Measurements from ENCODE around the gene CCDC137.

CCDC137 gene

DNA sequence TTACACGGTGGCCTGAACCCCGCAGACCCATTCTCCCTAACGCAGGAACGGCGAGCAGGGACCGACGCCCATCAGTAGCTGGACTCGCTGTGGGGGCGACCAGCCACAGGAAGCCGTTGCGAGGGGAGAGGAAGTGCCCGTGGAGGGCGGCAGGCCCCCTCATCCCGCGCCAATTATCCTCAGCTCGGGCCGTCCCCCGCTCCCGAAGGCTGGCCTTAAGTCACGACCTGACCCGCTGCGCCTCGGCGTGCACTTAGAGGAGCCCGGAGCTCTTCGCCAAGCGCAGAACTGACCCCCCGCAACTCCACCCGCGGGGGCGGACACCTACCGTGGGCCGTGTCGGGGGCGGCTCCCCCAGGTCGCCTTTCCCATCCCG lies 16.7 kb downstream of the CCDC137 start:
- DNase-seq (ENCODE audit: low read depth), result no peak

DNA sequence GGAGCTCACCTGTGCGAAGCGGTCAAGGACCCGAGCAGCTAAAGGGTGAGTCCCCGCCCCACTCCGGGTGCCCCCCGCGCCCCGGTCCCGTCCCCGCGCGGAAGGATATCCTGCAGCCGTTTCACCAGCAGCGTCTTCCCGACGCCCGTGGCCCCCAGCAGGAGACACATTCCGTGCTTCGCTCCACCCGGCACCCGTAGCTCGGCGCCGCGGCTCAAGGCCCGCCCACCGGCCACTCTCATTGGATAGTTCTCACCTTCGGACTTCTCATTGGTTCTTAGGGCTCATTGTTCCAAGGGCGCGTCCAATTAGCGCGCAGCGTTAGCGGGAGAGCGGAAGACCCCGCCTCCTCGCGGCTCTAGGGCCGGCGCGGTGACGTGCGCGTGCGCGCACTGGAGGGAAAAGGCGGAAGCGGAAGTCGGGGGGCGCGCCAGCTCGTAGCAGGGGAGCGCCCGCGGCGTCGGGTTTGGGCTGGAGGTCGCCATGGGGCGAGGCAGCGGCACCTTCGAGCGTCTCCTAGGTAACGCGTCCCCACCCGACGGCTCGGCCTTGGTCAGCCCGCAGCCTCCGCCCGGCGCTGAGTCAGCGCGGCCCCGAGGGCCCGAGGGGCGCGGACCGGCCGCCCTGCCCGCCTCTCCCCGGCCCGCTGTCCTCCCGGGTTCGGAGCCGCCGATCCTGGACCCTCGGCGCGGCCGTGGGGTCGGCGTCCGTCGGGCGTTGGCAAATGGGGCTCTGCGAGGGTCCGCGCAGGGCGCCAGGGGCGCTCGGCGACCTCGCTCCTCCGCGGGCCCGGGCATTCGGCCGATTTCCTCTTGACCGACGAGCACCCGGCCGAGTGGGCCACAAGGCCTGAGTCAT lies 17.3 kb downstream of the CCDC137 start, which contains the start of the genes ARL16 and HGS:
Gene ARL16 (minus strand): TSS at position 214 of the 858 bp plus-strand sequence. CDS start 44 bp downstream, at position 170.
Gene HGS (plus strand): TSS at position 428 of the 858 bp plus-strand sequence. CDS start 56 bp downstream, at position 484.
- DNase-seq (ENCODE audit: low read depth), result peak; percentile 94

DNA sequence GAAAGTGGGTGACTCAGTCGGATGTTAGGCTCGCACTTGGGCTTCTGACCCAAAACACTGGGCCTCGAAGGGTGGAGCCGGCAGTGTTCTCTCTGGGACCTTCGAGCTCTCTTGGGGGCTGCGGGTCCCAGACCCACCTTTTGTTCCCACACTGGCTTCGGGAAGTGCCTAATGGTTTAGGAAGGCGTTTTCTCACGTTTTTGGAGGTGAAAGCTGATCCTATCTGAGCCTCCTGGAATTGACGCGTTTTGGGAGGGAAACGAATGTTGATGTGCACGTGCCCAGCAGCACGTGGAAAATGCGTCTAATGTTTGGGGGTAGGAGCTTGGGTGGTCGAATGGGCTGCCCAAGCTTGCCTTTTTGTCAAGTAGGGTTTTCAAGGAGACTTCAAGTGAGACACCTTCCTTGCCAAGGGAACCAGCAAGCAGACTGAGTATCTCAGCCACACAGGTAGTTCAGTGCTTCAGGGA lies 17.9 kb downstream of the CCDC137 start:
- no peak for DNase-seq (ENCODE audit: low read depth)

DNA sequence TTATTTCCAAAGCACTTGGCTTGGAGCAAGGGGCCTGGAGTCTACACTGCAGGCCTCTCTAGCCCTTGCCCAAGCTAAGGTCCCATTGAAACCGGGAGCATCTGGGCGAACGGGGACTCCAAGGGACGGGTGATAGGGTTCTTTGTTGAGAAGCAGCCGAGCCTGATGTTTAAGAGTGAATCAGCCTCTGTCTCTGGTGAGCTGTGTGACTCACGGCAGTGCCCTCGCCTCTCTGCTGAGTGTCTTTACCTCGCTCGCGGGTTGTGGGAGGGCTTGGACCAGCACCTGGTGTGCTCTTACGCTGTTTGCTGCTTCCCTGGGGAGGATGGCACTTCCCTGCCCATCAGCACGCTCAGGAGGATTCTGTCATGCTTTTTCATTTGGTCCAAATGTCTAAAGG lies 18.6 kb downstream of the CCDC137 start:
- no peak for DNase-seq (ENCODE audit: low read depth)

DNA sequence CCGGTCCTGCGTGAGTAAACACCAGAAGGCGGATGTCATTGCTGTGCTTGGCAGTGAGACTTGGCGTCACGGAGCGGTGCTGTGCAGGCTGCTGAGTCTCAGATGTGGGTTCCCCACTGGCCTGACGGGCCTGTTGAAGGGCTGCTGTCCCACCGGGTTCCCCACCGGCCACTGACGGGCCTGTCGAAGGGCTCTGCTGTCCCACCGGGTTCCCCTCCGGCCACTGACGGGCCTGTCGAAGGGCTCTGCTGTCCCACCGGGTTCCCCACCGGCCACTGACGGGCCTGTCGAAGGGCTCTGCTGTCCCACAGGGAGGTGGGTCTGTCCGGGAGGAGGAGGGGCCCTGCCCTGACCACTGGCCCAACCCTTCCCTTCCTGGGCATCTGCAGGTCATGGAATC lies 20.1 kb downstream of the CCDC137 start:
- DNase-seq (ENCODE audit: low read depth), result no peak

DNA sequence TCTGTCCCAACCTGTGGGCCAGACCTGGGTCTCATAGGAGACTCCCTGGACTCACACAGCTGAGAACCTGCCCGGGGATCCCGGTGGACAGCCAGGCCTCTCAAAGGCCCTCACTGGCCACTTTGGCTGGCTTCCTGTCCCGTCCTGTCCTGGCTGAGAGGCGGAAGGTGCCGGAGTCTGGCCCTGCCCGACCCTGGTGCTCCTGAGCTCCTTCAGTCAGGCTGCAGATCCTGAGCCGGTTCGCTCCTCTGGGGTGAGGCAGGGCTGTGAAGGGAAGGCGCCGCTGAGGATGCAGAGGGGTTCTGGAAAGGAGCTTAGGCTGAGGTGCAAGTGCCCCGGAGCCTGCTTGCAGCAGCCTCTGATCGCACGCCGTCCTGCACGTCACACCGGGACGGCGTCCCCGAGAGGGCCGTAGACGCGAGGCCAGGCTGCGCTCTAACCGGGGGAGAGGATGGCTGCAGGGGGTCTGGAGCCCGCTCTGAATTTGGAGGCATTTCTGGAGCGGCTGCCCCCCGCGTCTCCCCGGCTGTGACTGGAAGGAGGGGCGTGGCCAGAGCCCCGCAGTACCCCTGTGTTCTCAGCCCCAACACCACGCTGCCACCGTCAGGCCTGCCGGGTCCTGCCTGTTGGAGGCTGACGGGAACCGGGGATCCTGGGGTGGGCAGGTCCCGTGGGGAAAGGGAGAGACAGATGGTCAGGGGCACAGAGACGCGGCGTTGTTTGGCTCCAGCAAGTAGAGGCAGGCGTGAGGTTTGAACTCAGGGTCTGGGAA lies 21.4 kb downstream of the CCDC137 start:
- no peak for DNase-seq (ENCODE audit: low read depth)

DNA sequence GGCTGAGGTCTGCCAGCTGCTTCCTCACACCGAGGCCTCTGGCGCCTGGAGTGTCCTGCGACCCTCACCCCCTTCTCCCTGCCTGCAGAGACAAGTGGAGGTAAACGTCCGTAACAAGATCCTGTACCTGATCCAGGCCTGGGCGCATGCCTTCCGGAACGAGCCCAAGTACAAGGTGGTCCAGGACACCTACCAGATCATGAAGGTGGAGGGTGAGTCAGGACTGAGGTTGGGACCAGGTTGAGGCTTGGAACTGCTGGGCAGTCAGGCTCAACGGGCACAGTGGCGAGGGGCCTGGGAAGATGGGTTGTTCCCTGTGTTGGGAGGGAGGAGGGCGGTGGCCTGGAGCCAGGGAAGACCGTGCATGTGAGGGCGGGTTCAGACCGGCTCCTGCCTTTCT lies 22.1 kb downstream of the CCDC137 start:
- DNase-seq (ENCODE audit: low read depth), result no peak

DNA sequence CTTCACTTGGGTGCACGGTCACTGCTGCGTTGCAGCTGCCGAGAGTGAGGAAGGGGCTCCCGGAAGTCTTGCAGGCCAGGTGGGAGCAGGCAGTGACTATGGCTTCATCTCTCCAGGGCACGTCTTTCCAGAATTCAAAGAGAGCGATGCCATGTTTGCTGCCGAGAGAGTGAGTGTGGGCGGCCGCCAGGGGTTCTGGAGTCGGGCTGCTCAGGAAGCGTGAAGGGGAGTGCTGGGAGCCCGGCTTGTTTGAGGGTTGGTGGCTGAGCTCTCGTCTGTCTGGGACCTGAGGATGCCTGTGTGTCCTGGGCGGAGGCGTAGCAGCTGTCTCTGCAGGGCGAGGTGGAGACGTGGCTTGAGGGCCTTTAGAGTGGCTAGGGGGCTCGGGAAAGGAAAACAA lies 23.5 kb downstream of the CCDC137 start:
- no peak for DNase-seq (ENCODE audit: low read depth)

DNA sequence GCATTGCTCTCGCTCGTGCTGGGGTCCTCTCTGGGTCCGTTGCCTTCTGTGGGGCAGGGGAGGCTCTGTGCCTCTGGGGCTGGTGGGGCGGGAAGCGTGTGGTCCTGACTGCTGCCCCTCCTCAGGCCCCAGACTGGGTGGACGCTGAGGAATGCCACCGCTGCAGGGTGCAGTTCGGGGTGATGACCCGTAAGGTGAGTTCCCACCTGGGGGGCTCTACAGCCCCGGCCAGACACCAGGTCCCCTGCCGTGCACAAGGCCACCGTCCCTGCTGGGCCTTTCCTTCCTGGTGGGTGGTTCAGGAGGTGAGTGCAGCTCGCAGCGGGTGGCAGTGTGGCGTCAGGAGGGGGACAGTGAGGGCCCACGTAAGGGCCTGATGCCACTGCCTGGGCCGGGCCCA lies 24.0 kb downstream of the CCDC137 start:
- no peak for DNase-seq (ENCODE audit: low read depth)

DNA sequence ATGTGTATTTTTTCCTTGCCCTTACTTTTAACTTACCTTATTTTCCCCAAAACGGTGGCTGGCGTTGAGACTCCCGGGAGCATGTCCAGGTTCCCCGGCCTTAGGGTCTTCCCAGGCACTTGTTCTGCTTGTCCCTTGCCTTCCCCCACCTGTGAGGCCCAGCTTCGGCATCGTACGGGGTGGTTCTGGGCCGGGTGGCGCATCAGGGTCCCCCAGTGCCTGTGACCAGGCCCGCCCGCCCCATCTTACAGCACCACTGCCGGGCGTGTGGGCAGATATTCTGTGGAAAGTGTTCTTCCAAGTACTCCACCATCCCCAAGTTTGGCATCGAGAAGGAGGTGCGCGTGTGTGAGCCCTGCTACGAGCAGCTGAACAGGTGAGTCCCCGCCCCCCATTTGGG lies 24.7 kb downstream of the CCDC137 start:
- no peak for DNase-seq (ENCODE audit: low read depth)

DNA sequence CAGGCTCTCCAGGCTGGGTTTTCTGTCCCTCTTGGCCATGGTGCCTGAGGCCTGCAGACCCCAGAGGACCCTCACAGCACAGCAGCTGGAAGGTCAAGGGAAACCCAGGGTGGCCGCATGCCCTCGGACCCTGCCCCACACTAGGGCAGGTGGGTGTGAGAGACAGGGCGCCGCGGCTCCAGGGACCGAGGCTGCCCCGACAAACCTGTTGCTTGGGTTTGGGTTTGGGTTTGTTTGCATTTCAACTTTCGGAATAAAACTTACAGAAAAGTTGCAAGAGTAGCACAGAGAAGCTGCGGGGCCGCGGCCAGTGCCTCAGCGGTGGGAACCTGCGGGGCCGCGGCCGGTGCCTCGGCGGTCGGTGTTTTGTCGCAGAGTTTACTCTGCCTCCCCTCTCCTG lies 25.1 kb downstream of the CCDC137 start:
- no peak for DNase-seq (ENCODE audit: low read depth)

DNA sequence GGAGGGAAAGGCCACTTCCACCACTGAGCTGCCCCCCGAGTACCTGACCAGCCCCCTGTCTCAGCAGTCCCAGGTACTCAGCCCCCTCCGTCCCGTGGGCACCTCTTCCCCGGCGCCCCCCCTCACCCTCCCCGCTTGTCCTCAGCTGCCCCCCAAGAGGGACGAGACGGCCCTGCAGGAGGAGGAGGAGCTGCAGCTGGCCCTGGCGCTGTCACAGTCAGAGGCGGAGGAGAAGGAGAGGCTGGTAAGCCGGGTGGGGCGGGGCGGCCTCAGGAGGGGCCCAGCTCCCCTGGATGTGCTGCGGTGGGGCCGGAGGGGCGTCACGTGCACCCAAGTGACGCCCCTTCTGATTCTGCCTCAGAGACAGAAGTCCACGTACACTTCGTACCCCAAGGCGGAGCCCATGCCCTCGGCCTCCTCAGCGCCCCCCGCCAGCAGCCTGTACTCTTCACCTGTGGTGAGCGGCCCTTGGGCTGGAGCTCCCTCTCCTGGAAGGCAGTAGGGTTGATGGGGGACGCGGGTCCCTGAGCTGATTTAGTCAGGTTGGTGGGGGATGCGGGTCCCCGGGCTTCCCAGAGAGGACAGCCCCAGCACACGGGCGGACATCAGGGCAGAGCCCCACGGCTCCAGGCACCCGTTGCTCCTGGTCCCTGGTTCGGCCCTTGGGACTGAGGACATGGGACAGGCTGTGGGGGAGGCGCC lies 27.1 kb downstream of the CCDC137 start:
- DNase-seq (ENCODE audit: low read depth), result no peak

DNA sequence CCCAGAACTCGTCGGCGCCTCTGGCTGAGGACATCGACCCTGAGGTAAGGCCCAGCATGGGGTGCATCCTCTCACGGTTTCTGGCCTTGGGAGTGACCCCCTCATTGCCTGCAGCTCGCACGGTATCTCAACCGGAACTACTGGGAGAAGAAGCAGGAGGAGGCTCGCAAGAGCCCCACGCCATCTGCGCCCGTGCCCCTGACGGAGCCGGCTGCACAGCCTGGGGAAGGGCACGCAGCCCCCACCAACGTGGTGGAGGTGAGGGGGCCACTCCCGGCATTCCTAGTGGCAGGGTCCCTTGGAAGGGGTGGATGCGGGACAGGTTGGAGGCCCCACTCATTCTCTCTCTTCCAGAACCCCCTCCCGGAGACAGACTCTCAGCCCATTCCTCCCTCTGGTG lies 28.3 kb downstream of the CCDC137 start:
- no peak for DNase-seq (ENCODE audit: low read depth)

DNA sequence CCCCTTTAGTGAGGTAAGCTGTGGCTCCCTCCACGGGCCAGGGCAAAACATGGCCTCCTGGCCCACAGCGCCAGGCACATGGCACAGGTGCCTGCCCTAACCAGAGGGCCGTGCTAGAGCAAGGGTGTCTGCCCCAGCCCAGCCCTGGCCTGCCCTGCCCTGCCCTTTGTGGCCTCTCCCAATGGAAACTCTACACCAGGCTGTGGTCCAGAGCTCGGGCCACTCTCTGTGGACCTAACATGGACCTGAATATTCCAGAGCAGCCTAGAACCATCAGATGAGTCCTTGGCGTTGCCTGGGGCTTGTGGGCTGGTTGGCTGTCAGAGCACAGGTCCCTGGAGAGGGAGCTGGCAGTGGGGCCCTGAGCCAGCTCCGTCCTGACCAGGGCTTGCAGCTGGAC lies 28.7 kb downstream of the CCDC137 start:
- DNase-seq (ENCODE audit: low read depth), result no peak

DNA sequence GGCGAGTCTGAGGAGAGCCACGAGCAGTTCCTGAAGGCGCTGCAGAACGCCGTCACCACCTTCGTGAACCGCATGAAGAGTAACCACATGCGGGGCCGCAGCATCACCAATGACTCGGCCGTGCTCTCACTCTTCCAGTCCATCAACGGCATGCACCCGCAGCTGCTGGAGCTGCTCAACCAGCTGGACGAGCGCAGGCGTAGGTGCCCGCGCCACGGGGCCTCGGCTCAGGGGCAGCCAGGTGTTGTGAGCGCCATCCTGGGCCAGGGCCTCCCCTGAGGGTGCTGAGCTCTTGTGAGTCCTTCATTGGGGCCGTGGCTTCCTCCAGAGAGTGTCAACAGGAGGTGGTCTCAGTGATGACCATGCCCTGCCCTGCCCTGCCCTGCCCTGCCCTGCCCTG lies 29.3 kb downstream of the CCDC137 start:
- no peak for DNase-seq (ENCODE audit: low read depth)

DNA sequence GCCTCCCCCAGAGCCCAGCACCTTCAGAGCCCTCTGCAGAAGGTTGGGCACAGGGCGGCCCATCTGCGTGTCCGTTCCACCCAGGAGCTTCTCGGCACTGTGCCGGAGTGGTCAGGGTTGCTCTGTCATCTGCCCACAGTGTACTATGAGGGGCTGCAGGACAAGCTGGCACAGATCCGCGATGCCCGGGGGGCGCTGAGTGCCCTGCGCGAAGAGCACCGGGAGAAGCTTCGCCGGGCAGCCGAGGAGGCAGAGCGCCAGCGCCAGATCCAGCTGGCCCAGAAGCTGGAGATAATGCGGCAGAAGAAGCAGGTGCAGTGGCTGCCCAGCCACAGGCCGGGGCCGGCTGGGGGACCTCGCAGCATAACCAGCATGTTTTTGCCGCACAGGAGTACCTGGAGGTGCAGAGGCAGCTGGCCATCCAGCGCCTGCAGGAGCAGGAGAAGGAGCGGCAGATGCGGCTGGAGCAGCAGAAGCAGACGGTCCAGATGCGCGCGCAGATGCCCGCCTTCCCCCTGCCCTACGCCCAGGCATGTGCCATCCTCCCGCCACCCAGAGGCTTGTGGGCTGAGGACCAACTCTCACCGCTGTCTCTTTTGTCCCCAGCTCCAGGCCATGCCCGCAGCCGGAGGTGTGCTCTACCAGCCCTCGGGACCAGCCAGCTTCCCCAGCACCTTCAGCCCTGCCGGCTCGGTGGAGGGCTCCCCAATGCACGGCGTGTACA lies 29.8 kb downstream of the CCDC137 start:
- DNase-seq (ENCODE audit: low read depth), result no peak

DNA sequence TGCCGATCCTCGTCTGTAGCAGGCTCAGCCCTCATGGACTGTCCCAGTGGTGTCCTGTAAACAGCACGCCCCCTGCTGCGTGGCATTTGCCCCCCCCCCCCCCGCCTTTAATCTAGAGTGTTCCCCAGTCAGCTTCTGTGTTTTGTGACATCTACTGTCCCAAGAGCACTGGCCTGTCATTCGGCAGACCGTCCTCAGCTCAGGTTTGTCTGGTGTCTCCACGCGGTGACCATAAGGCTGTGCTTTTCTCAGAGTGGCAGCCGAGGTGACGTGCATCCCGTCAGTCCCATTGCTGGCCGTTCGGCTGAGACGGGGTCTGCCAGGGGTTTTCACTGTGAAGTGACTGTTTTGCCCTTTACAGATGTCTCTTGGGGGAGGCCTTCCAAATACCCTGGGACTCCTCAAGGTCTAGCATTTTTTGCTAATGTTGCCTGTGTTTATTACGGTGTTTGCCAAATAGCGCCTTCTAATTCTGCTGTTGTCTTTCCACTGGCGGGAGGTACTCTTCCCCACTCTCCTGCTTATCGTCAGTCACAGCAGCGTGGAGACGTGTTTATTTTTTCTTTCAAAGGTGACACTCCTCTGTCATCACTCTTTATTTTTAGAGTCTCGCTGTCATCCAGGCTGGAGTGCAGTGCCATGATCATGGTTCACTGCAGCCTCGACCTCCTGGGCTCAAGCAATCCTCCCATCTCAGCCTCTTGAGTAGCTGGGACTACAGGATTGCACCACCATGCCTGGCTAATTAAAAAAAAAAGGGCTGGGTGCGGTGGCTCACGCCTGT lies 30.9 kb downstream of the CCDC137 start:
- no peak for DNase-seq (ENCODE audit: low read depth)

DNA sequence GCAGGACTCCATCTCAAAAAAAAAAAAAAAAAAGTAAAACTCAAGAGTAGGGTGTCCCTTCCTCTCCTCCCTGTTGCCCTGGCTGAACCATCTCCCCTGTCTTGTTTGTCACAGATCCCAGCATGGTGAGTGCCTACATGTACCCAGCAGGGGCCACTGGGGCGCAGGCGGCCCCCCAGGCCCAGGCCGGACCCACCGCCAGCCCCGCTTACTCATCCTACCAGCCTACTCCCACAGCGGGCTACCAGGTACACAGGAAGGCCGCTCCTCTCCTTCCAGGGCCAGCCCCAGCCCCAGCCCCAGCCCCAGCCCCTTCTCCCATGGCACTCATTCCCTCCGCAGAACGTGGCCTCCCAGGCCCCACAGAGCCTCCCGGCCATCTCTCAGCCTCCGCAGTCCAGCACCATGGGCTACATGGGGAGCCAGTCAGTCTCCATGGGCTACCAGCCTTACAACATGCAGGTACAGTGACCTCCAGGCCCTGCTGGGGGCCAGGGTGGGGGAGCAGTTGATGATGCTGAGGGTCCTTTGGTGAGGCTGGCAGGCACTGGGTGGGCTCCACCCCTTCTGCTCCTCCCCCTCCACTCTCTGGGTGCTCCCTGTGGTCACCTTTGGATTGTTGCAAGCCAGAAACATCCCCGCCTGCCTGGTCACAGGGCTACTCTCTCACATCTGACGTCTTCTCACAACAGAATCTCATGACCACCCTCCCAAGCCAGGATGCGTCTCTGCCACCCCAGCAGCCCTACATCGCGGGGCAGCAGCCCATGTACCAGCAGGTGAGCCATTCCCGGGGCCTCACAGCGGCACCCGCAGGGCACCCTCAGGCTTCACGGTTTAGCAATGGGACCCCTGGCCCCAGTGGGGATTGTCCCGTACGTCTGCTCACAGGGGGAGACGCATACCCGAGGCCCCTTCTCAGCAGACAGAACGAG lies 34.1 kb downstream of the CCDC137 start:
- DNase-seq (ENCODE audit: low read depth), result no peak

DNA sequence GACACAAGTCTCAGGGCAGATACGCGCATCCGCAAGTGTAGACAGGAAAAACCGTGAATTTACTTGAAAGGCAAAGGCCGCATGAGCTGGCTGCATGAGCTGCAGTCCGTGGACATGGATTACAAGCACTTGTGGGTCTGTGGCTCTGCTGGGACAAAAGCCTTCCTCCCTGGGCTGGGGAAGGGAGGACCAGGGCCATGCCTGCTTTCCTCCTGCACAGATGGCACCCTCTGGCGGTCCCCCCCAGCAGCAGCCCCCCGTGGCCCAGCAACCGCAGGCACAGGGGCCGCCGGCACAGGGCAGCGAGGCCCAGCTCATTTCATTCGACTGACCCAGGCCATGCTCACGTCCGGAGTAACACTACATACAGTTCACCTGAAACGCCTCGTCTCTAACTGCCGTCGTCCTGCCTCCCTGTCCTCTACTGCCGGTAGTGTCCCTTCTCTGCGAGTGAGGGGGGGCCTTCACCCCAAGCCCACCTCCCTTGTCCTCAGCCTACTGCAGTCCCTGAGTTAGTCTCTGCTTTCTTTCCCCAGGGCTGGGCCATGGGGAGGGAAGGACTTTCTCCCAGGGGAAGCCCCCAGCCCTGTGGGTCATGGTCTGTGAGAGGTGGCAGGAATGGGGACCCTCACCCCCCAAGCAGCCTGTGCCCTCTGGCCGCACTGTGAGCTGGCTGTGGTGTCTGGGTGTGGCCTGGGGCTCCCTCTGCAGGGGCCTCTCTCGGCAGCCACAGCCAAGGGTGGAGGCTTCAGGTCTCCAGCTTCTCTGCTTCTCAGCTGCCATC lies 34.9 kb downstream of the CCDC137 start:
- no peak for DNase-seq (ENCODE audit: low read depth)
